COR-L47 (cell line): ENCODE measurements around the gene NRP2.

Experiments
- DNase-seq: peaks from one replicate; lab custom pipeline; 2025; lab: John Stamatoyannopoulos, UW

NRP2 gene

GRCh38 chr2:205682239-205682970, at the start of gene NRP2:
NRP2 (plus strand) TSS chr2:205682501; CDS start chr2:205683291, 790 bp downstream.
- DNase-seq = peak; percentile 81

- no peak for DNase-seq
Observed at GRCh38 chr2:205633994-205634393, 48.3 kb upstream of the NRP2 start.

- no peak for DNase-seq
Observed at GRCh38 chr2:205636549-205637319, 45.6 kb upstream of the NRP2 start.

- no peak for DNase-seq
Observed at GRCh38 chr2:205637320-205637602, 45.0 kb upstream of the NRP2 start.

- DNase-seq = no peak
Observed at GRCh38 chr2:205637779-205638503, 44.4 kb upstream of the NRP2 start.

GRCh38 chr2:205640716-205641115, 41.6 kb upstream of the NRP2 start:
- no peak for DNase-seq

- DNase-seq = no peak
Observed at GRCh38 chr2:205642599-205643356, 39.5 kb upstream of the NRP2 start.

- no peak for DNase-seq
Observed at GRCh38 chr2:205643391-205643885, 38.9 kb upstream of the NRP2 start.

GRCh38 chr2:205644018-205644417, 38.3 kb upstream of the NRP2 start:
- DNase-seq = no peak

- DNase-seq = no peak
Observed at GRCh38 chr2:205646680-205647079, 35.6 kb upstream of the NRP2 start.

GRCh38 chr2:205650450-205650849, 31.9 kb upstream of the NRP2 start:
- no peak for DNase-seq

- DNase-seq = no peak
Observed at GRCh38 chr2:205650931-205651330, 31.4 kb upstream of the NRP2 start.

- DNase-seq = no peak
Observed at GRCh38 chr2:205651719-205652118, 30.6 kb upstream of the NRP2 start.

GRCh38 chr2:205654878-205655605, 27.3 kb upstream of the NRP2 start:
- no peak for DNase-seq

GRCh38 chr2:205655779-205656456, 26.4 kb upstream of the NRP2 start:
- no peak for DNase-seq

GRCh38 chr2:205656461-205656860, 25.8 kb upstream of the NRP2 start:
- no peak for DNase-seq

GRCh38 chr2:205656941-205657340, 25.4 kb upstream of the NRP2 start:
- DNase-seq = no peak

GRCh38 chr2:205657579-205657978, 24.7 kb upstream of the NRP2 start:
- DNase-seq = no peak

- no peak for DNase-seq
Observed at GRCh38 chr2:205658068-205658467, 24.2 kb upstream of the NRP2 start.

- DNase-seq = no peak
Observed at GRCh38 chr2:205658572-205658971, 23.7 kb upstream of the NRP2 start.

- DNase-seq = no peak
Observed at GRCh38 chr2:205659922-205660321, 22.4 kb upstream of the NRP2 start.
